Stimulated activated CD8-positive, alpha-beta memory T cell treated with anti-CD3 and anti-CD28 coated beads, Interleukin-7, amount 100 ng/mL, for 4 hours (primary cell): ENCODE measurements around the gene MAP3K5.
"Not testable (repeated sequence)": the region's sequence is repeated elsewhere in the genome, so short reads cannot be mapped to it uniquely, and the experiment has no call there.

ENCODE experiments used
- DNase-seq, 2 donors: peaks; one replicate each; pipeline ENCODE4 v3.0.0-alpha.2; 2020; ENCODE audit warnings: low read depth in 2 of 2

MAP3K5 gene

GRCh38 chr6:136792410-136793262 lies at the start of gene MAP3K5:
Gene MAP3K5, minus strand, starts transcription at chr6:136792477. Its CDS starts 320 bp downstream, at chr6:136792157.
- DNase-seq = peak; percentile 90

- no peak for DNase-seq
Observed at GRCh38 chr6:136840276-136841001, 48.2 kb upstream of the MAP3K5 start.

GRCh38 chr6:136831873-136832562 lies 39.7 kb upstream of the MAP3K5 start:
- no peak for DNase-seq

- no peak for DNase-seq
Observed at GRCh38 chr6:136826216-136826615, 33.9 kb upstream of the MAP3K5 start.

- DNase-seq = no peak
Observed at GRCh38 chr6:136823128-136823660, 30.9 kb upstream of the MAP3K5 start.

GRCh38 chr6:136822376-136823127 lies 30.3 kb upstream of the MAP3K5 start, which contains the start of gene PEX7:
Gene PEX7, plus strand, starts transcription at chr6:136822592. Its CDS starts 74 bp downstream, at chr6:136822666.
- DNase-seq = peak; percentile 81 to 83

- peak in 1 of 2 donors; percentile 2 for DNase-seq
Observed at GRCh38 chr6:136822046-136822375, 29.7 kb upstream of the MAP3K5 start.

- DNase-seq = no peak
Observed at GRCh38 chr6:136820561-136820960, 28.3 kb upstream of the MAP3K5 start.

GRCh38 chr6:136816656-136817055 lies 24.4 kb upstream of the MAP3K5 start:
- no peak for DNase-seq

- not testable (repeated sequence) for DNase-seq
Observed at GRCh38 chr6:136815608-136816007, 23.3 kb upstream of the MAP3K5 start.

- no peak for DNase-seq
Observed at GRCh38 chr6:136812174-136812573, 19.9 kb upstream of the MAP3K5 start.

- DNase-seq = no peak
Observed at GRCh38 chr6:136811272-136811671, 19.0 kb upstream of the MAP3K5 start.

- DNase-seq = no peak
Observed at GRCh38 chr6:136809091-136809860, 17.0 kb upstream of the MAP3K5 start.

- no peak for DNase-seq
Observed at GRCh38 chr6:136803608-136804007, 11.3 kb upstream of the MAP3K5 start.

GRCh38 chr6:136801581-136801980 lies 9.3 kb upstream of the MAP3K5 start:
- DNase-seq = no peak

GRCh38 chr6:136798044-136798443 lies 5.8 kb upstream of the MAP3K5 start:
- no peak for DNase-seq

- DNase-seq = no peak
Observed at GRCh38 chr6:136795996-136796395, 3.7 kb upstream of the MAP3K5 start.

- no peak for DNase-seq
Observed at GRCh38 chr6:136795386-136795785, 3.1 kb upstream of the MAP3K5 start.

GRCh38 chr6:136793363-136793762 lies 1.1 kb upstream of the MAP3K5 start:
- no peak for DNase-seq

GRCh38 chr6:136792095-136792409 lies 225 bp downstream of the MAP3K5 start:
- DNase-seq = no peak
